Prostate gland (tissue), 2 donors: ENCODE results near the gene MLLT1.

Source experiments
- POLR2AphosphoS5 ChIP-seq: sonication (generic); formaldehyde crosslinking; IDR thresholded peaks from one replicate; pipeline ENCODE4 v1.6.1; 2017; ENCODE audit warnings: antibody characterized with exemption
- TF ChIP-seq, protein P1 (sequence below), 4 experiments: fragments of 200-600 bp in 2 of 4; fragments of 450-650 bp in 2 of 4; sonication (generic) in 2 of 4; IDR thresholded peaks; 1 replicate in 3 of 4; 2 replicates in 1 of 4; pipeline ENCODE4 v1.5.1; 2016 to 2019; ENCODE audit warnings: antibody characterized with exemption in 4 of 4, mild to moderate bottlenecking in 2 of 4, moderate library complexity in 2 of 4

DNA sequence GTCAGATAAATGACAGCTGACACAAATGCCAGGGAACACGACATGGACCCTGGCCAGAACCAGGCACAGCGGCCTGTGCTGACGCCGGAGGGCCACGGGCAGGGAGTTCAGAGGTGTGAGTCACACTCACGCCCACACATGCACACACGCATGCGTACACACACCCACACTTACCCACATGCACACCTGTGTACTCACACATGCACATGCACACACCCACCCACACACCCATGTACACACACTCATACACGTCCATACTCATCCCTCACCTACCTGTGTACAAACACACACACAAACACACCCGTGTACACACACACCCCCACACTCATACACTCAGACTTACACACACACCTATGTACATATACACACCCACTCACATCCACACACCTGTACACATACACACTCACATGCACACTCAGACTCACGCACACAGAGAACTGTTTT lies 40.4 kb downstream of the MLLT1 start:
- TF ChIP-seq, protein P1, sequence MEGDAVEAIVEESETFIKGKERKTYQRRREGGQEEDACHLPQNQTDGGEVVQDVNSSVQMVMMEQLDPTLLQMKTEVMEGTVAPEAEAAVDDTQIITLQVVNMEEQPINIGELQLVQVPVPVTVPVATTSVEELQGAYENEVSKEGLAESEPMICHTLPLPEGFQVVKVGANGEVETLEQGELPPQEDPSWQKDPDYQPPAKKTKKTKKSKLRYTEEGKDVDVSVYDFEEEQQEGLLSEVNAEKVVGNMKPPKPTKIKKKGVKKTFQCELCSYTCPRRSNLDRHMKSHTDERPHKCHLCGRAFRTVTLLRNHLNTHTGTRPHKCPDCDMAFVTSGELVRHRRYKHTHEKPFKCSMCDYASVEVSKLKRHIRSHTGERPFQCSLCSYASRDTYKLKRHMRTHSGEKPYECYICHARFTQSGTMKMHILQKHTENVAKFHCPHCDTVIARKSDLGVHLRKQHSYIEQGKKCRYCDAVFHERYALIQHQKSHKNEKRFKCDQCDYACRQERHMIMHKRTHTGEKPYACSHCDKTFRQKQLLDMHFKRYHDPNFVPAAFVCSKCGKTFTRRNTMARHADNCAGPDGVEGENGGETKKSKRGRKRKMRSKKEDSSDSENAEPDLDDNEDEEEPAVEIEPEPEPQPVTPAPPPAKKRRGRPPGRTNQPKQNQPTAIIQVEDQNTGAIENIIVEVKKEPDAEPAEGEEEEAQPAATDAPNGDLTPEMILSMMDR (IDR thresholded peaks at IDR 0.05), result no peak
- peak; percentile 6 for TF ChIP-seq POLR2AphosphoS5
